GM20000 (cell line): ENCODE measurements around the gene TMEM120A.

ENCODE experiments used
- DNase-seq: peaks from one replicate; pipeline ENCODE4 v3.0.0; 2012; ENCODE audit warnings: low spot score
- CTCF ChIP-seq: IDR thresholded peaks from 2 replicates; pipeline ENCODE4 v1.5.1; 2012; ENCODE audit warnings: mild to moderate bottlenecking, control low read depth; ENCODE audit errors: extremely low read depth, missing control alignments

The TMEM120A gene

GRCh38 chr7:76002822-76003221 lies 8.4 kb upstream of the TMEM120A start:
- TF ChIP-seq CTCF, result no peak
- DNase-seq, result no peak

- TF ChIP-seq CTCF, result no peak
- DNase-seq, result no peak
Measured at GRCh38 chr7:76002139-76002538, 7.7 kb upstream of the TMEM120A start.

- no peak for TF ChIP-seq CTCF
- no peak for DNase-seq
Measured at GRCh38 chr7:76000566-76000965, 6.2 kb upstream of the TMEM120A start.

- TF ChIP-seq CTCF, result no peak
- DNase-seq, result no peak
Measured at GRCh38 chr7:75998038-75998437, 3.6 kb upstream of the TMEM120A start.

- no peak for DNase-seq
- TF ChIP-seq CTCF, result no peak
Measured at GRCh38 chr7:75996476-75996875, 2.1 kb upstream of the TMEM120A start.

DNA sequence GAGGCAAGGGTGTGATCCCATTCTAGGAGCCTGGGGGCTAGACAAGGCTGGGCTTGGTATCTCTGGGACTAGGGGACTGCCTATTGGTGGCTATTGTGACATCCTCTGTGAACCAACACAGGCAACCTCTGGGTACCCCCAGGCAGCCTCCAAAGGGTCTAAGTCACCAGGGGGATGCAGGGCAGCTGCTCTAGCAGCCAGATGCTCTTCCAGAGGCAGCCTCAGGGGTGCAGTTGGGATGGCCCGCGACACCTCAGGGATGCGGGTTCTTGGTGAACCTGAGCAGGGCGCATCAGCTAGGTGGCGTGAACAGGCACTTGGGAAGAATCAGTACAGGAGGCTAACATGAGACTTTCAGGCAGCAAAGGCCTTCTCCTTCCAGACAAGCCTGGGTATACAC lies 1.6 kb upstream of the TMEM120A start:
- no peak for TF ChIP-seq CTCF
- no peak for DNase-seq

GRCh38 chr7:75995052-75995471 lies 667 bp upstream of the TMEM120A start:
- no peak for TF ChIP-seq CTCF
- no peak for DNase-seq
